ENCODE results near the gene MYG1. TPM values are rescaled to one million over a fixed set of nuclear protein-coding genes. Genes with fewer than 3 reads are reported as not detected.

MYG1 gene
- total RNA-seq, 1 experiment from 2014 or later, result 91.8 TPM

DNA sequence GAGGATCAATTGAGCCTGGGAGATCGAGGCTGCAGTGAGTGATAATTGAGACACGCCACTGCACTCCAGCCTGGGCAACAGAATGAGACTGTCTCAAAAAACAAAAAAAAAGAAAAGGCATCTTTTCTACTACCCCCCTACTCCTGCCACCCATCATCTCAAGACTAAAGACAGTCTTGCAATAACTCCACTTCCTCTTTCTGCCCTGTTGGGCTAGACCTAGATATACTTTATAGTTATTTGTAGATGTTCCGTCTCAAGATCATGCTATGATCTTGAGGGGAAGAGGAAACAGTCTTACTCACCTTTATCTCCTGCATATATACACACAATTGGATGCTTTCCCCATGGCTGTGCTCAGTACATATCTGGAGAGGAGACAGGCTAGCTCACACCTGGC lies 43.5 kb upstream of the MYG1 start:
- TF ChIP-seq, protein P1, sequence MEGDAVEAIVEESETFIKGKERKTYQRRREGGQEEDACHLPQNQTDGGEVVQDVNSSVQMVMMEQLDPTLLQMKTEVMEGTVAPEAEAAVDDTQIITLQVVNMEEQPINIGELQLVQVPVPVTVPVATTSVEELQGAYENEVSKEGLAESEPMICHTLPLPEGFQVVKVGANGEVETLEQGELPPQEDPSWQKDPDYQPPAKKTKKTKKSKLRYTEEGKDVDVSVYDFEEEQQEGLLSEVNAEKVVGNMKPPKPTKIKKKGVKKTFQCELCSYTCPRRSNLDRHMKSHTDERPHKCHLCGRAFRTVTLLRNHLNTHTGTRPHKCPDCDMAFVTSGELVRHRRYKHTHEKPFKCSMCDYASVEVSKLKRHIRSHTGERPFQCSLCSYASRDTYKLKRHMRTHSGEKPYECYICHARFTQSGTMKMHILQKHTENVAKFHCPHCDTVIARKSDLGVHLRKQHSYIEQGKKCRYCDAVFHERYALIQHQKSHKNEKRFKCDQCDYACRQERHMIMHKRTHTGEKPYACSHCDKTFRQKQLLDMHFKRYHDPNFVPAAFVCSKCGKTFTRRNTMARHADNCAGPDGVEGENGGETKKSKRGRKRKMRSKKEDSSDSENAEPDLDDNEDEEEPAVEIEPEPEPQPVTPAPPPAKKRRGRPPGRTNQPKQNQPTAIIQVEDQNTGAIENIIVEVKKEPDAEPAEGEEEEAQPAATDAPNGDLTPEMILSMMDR (conservative IDR thresholded peaks at IDR 0.05), result no peak
- H3K23ac ChIP-seq (ENCODE audit: insufficient read length, low read depth, low read length), result no peak overlapping the region
- WGBS (ENCODE audit: extremely low coverage, insufficient read length, low lambda C conversion rate), result no CpG with 5 or more reads among the region's 3 CpGs
- H3K79me1 ChIP-seq (ENCODE audit: insufficient read depth, low read depth, low read length, poor library complexity, severe bottlenecking), result peaks cover 4% of the 10 kb centered on the region
- no peak overlapping the region for H2BK12ac ChIP-seq (ENCODE audit: insufficient read length, low read depth, low read length)
- no peaks in the 10 kb centered on the region for H3K9me3 Mint-ChIP-seq
- H2BK120ac ChIP-seq (ENCODE audit: low read depth, low read length, poor library complexity, severe bottlenecking), result no peak overlapping the region
- no peak overlapping the region for H3K18ac ChIP-seq (ENCODE audit: insufficient read length, low read depth, low read length)
- H3T11ph ChIP-seq (ENCODE audit: low read length), result no peak overlapping the region
- H3K23me2 ChIP-seq (ENCODE audit: insufficient read length, low read depth, low read length, poor library complexity, severe bottlenecking), result peaks cover 14% of the 10 kb centered on the region
- H2BK5ac ChIP-seq (ENCODE audit: insufficient read length, low read length), result no peak overlapping the region
- no peaks in the 10 kb centered on the region for H3K27me3 ChIP-seq (ENCODE audit: insufficient read depth, low read length)
- H2BK20ac ChIP-seq (ENCODE audit: low read depth, low read length, poor library complexity, severe bottlenecking), result no peak overlapping the region
- no peak overlapping the region for H2BK15ac ChIP-seq (ENCODE audit: low read depth, low read length)
- no peak overlapping the region for H3K56ac ChIP-seq (ENCODE audit: insufficient read length, low read depth, low read length)
- H4K5ac ChIP-seq (ENCODE audit: insufficient read length, low read depth, low read length), result no peak overlapping the region
- H3K14ac ChIP-seq (ENCODE audit: insufficient read depth, low read length), result no peak overlapping the region
- H3K4me1 ChIP-seq (ENCODE audit: insufficient read depth, low read length), result peaks cover 2% of the 10 kb centered on the region; the same call in 1 of the 2 replicates
- DNase-seq, result no peak
- H3K4ac ChIP-seq (ENCODE audit: low read depth, low read length), result no peak overlapping the region
- no peak overlapping the region for H4K8ac ChIP-seq (replicated peaks; ENCODE audit: insufficient read length, low read depth, low read length)
- H3K27me3 Mint-ChIP-seq (ENCODE audit: low read depth), result no peaks in the 10 kb centered on the region
- H3K27ac ChIP-seq (ENCODE audit: insufficient read length, low read depth, low read length), result no peak overlapping the region
- H2AK5ac ChIP-seq (ENCODE audit: insufficient read length, low read length), result no peak overlapping the region
- peaks cover 13 to 16% of the 10 kb centered on the region in 2 experiments for H3K4me1 Mint-ChIP-seq
- H3K36me3 Mint-ChIP-seq (ENCODE audit: insufficient read depth in 1 of 3, low read depth in 3 of 3), result peaks cover 3 to 6% (median 5%) of the 10 kb centered on the region in 3 experiments; a peak in 4 of 7 replicates
- H3K27ac Mint-ChIP-seq, result no peak overlapping the region
- H3K9me3 ChIP-seq (ENCODE audit: control insufficient read depth, low read depth, low read length), result no peaks in the 10 kb centered on the region
- H4K20me1 ChIP-seq (ENCODE audit: control insufficient read depth, insufficient read depth, insufficient read length), result no peaks in the 10 kb centered on the region
- no peak overlapping the region for H3K4me2 ChIP-seq (ENCODE audit: insufficient read depth, insufficient read length, low read length)
- no peak overlapping the region for H3K4me3 Mint-ChIP-seq
- H4K91ac ChIP-seq (ENCODE audit: insufficient read length, low read depth, low read length), result no peak overlapping the region
- no peak overlapping the region for H2AFZ ChIP-seq (ENCODE audit: low read length)
- peaks cover 3% of the 10 kb centered on the region; the same call in 1 of the 2 replicates for H3K79me2 ChIP-seq (ENCODE audit: insufficient read depth, low read length)
- no peak overlapping the region for H3K9ac ChIP-seq (ENCODE audit: extremely low read depth, insufficient read length, low read length)

All from H9 (cell line).